ENCODE data around the gene VPS4B.

VPS4B gene

GRCh38 chr18:63427558-63427957 lies 5.3 kb upstream of the VPS4B start:
- DNase-seq, result peak in 1 of 2 experiments; percentile 2

DNA sequence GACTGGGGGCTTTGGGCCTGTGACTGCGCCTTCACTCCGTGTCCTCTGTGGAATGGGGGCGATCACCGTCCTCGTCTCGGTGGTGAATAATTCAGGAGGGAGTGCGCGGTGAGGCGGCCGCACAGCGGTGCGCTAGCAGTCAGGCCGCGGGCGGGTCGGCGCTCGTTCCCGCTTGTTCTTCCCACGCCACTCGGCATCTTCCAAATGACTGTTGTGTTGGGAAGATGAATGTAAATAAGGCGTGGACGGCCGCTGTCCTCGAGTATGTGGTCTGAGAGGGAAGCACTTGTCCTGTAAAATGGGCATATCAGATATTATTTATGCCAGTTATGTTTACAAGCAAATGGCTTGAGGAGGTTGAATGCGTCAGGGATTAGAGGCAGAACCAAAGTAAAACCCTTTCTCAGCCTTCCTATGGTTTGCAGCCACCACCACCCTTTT lies 608 bp upstream of the VPS4B start:
- DNase-seq, result no peak

DNA sequence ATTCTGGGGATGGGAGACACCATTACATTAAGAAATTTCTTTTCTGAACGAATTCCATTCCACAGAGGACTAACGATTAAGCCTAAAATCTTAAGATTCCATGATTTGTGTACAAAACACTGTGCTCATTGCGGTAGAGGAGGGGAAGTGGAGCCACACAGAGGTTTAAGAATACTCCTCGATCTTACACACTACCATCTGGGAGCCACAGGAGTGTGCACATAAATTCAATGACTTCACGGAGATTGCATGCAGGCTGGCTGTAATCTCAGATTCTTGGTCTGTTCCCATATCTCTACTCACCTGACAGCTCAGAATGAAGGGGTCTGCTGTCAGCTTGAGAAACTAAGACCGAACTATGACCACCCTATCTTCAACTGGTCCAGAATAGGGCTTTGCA lies 762 bp downstream of the VPS4B start:
- no peak for DNase-seq

- no peak for DNase-seq
These were observed 9.3 kb downstream of the VPS4B start for GRCh38 chr18:63412953-63413352.

GRCh38 chr18:63410792-63411191 lies 11.5 kb downstream of the VPS4B start:
- peak in 1 of 2 experiments; percentile 30 for DNase-seq

- DNase-seq, result peak in 1 of 2 experiments; percentile 25
These were observed 13.0 kb downstream of the VPS4B start for GRCh38 chr18:63409301-63409700.

GRCh38 chr18:63407734-63408133 lies 14.5 kb downstream of the VPS4B start:
- DNase-seq, result no peak

- DNase-seq, result no peak
These were observed 16.3 kb downstream of the VPS4B start for GRCh38 chr18:63405986-63406385.

- DNase-seq, result no peak
These were observed 19.8 kb downstream of the VPS4B start for GRCh38 chr18:63402246-63403162.

DNA sequence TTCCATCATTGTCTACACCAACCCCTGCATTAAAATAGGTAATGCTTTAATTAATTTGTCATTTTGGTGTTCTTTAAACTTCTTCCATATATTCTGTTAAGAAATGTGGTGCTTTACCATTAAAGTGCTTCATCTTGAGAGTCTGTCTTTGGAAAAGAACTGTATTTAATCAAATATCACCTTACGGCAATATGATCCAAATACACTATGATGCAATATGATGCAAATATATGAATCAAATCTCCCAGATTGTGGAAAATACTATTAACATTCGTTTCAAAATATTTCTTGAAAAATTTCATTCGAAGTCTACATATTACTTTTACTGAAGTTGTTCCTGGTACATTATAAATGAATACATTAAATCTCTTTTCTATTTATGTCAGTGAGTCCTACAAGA lies 23.0 kb downstream of the VPS4B start:
- DNase-seq, result no peak

GRCh38 chr18:63397349-63397748 lies 24.9 kb downstream of the VPS4B start:
- DNase-seq, result no peak

- DNase-seq, result no peak
These were observed 26.8 kb downstream of the VPS4B start for GRCh38 chr18:63395503-63395902.

DNA sequence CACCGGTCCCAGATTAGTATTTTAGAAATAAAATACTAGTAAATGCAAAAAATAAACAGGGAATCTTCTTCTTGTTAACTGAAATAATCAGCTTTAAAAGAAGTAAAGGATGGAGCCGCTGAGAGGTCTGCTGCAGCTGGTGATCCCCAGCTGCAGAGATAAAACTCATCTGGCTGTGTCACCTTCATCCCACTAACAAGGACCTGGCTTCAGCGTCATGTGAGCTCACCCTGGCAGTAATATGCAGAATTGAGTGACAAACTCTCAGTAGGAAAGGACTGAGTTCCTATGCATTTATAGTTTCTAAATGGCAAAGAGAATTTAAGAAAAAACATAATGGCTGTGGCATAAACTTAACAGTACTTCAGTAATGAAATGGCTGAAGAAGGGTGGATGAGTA lies 27.3 kb downstream of the VPS4B start:
- no peak for DNase-seq

GRCh38 chr18:63387861-63388260 lies 34.4 kb downstream of the VPS4B start:
- DNase-seq, result no peak

DNA sequence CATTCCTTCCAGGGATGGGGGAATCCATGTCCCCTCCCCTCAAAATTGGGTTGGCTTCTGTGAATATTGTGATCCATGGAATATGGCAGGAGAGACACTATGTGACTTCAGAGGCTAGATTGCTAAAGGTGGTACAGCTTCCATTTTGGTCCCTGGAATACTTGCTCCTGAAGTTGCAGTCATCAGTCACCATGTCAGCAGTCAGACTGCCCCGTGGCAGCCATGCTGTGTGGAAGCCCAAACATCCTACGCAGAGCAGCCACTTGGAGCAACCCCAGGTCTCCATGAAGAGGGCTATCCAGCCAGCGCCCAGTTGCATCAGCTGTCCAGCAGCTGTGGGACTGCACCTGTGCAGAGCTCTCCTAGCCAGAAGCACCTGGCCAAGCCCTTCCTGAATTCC lies 39.4 kb downstream of the VPS4B start:
- DNase-seq, result no peak

DNA sequence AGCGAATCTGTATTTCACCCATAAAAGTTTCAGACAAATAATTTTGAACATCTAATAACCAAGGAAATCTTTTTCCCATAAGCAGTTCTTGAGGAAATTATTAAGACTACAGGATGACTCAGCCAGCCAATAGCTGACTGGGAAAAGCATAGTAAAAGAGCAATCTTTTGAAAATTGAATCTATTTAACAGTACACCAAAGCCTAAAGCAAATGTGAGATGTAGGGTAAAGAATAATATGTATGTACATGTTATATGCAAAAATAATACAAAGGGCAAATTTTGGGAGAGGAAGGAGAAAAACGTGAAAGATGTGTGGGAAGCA lies 42.7 kb downstream of the VPS4B start:
- no peak for DNase-seq

- no peak for DNase-seq
These were observed 43.2 kb downstream of the VPS4B start for GRCh38 chr18:63378919-63379638.

GRCh38 chr18:63377275-63377980 lies 44.8 kb downstream of the VPS4B start:
- DNase-seq, result no peak

- no peak for DNase-seq
These were observed 45.7 kb downstream of the VPS4B start for GRCh38 chr18:63376538-63376937.

DNA sequence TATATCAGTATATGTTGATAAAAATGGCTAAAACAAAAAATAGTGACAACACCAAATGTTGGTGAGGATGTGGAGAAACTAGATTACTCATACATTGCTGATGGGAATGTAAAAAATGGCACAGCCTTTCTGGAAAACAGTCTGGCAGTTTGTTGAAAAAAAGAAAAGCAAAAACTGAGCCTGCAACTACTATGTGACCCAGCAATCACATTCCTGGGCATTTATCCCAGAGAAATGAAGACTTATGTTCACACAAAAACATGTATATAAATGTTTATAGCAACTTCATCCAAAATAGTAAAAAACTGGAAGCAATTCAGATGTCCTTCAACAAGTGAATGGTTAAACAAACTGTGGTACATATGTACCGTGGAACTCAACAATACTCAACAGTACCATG lies 47.7 kb downstream of the VPS4B start:
- no peak for DNase-seq

GRCh38 chr18:63373161-63373560 lies 49.1 kb downstream of the VPS4B start:
- no peak for DNase-seq

DNA sequence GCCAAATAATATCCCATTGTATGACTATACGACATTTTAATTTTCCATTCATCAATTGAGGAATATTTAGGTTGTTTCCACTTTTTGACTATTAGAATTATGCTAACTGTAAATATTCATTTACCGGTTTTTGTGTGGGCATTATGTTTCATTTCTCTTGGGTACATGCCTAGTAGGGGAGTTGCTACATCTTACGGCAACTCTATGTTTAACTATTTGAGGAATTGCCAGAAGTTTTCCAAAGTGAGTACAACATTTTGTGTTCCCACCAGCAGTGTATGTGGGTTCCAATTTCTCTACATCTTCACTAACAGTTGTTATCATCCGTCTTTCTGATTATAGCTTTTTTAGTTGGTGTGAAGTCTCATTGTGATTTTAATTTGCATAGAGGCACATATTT lies 53.7 kb downstream of the VPS4B start:
- no peak for DNase-seq

Measured in SW 1271 (cell line).